Activated CD8-positive, alpha-beta T cell treated with anti-CD3 and anti-CD28 coated beads, Interleukin-2, amount 10 ng/mL, durations not matched to agents 7 days and 5 days (primary cell): ENCODE data around the gene TTC33. TPM values are rescaled to one million over a fixed set of nuclear protein-coding genes. Genes with fewer than 3 reads are reported as not detected.
A peak's percentile ranks its signal among the peaks of the same experiment; 100 is the strongest.

Experiments used
- ATAC-seq: fragments of 150-1000 bp; cut with Tn5 transposase; one replicate; pipeline ENCODE4 v1.10.0; 2021; ENCODE audit warnings: moderate library complexity
- CTCF ChIA-PET: fragments of 350-600 bp; sonication (Branson Sonifier 250); formaldehyde crosslinking; loops from one replicate; lab custom pipeline; 2021; ENCODE audit warnings: antibody characterized with exemption; lab: Charles Lee
- POLR2A ChIA-PET: fragments of 350-600 bp; sonication (Branson Sonifier 250); formaldehyde crosslinking; loops from one replicate; lab custom pipeline; 2021; ENCODE audit warnings: antibody characterized with exemption; lab: Charles Lee
- DNase-seq: peaks from one replicate; pipeline ENCODE4 v3.0.0-alpha.2; 2020
- H3K27ac Mint-ChIP-seq: one replicate; pipeline ENCODE4 v1.8.0; 2021; ENCODE audit warnings: mild to moderate bottlenecking, mixed read lengths
- H3K27me3 Mint-ChIP-seq: one replicate; pipeline ENCODE4 v1.8.0; 2021; ENCODE audit warnings: low read depth, mixed read lengths
- H3K36me3 Mint-ChIP-seq: one replicate; pipeline ENCODE4 v1.8.0; 2021; ENCODE audit warnings: low read depth, mixed read lengths
- H3K4me1 Mint-ChIP-seq: one replicate; pipeline ENCODE4 v1.8.0; 2021; ENCODE audit warnings: low read depth, mixed read lengths
- H3K4me3 Mint-ChIP-seq: one replicate; pipeline ENCODE4 v1.8.0; 2021; ENCODE audit warnings: mild to moderate bottlenecking, mixed read lengths
- H3K9me3 Mint-ChIP-seq: one replicate; pipeline ENCODE4 v1.8.0; 2022; ENCODE audit warnings: mixed read lengths; ENCODE audit not compliant: insufficient read depth
- total RNA-seq, 2 experiments: library from RNA; stranded (reverse); gene quantifications; one replicate each; pipeline ENCODE4 v1.2.3, GENCODE V29; 2021

Gene TTC33
- total RNA-seq, 2 experiments from 2014 or later, result 13.4 to 14.0 TPM

GRCh38 chr5:40678460-40679147, 77.2 kb downstream of the TTC33 start:
- POLR2A ChIA-PET, result interaction anchor here (0.6 to 6.6 kb wide), 8 partner anchors 9 to 272 kb away, joined by 3 to 60 read pairs (median 12); no protein-coding TSS in a partner anchor
- peaks cover 48% of the 10 kb centered on the region for H3K4me1 Mint-ChIP-seq
- H3K4me3 Mint-ChIP-seq, result peak overlapping the region; percentile 82
- H3K36me3 Mint-ChIP-seq, result peaks cover 35% of the 10 kb centered on the region
- ATAC-seq (no peak), DNase-seq (no peak)
- CTCF ChIA-PET, result interaction anchor here (1.9 kb wide), 1 partner anchor 25 kb away, joined by 5 read pairs; no protein-coding TSS in a partner anchor
- H3K9me3 Mint-ChIP-seq, result no peaks in the 10 kb centered on the region
- peak overlapping the region; percentile 91 for H3K27ac Mint-ChIP-seq
- H3K27me3 Mint-ChIP-seq, result no peaks in the 10 kb centered on the region

- CTCF ChIA-PET, result interaction anchor here (0.8 to 1.9 kb wide), 6 partner anchors 8 to 730 kb away, joined by 3 to 5 read pairs (median 4); no protein-coding TSS in a partner anchor
- H3K27me3 Mint-ChIP-seq, result no peaks in the 10 kb centered on the region
- peaks cover 54% of the 10 kb centered on the region for H3K4me1 Mint-ChIP-seq
- ATAC-seq, result no peak
- peaks cover 29% of the 10 kb centered on the region for H3K36me3 Mint-ChIP-seq
- H3K9me3 Mint-ChIP-seq, result no peaks in the 10 kb centered on the region
- POLR2A ChIA-PET, result interaction anchor here (0.6 to 5.3 kb wide), 6 partner anchors 13 to 1477 kb away, joined by 3 to 28 read pairs (median 4); no protein-coding TSS in a partner anchor
- H3K4me3 Mint-ChIP-seq, result peak overlapping the region; percentile 82
- DNase-seq, result no peak
- peak overlapping the region; percentile 60 for H3K27ac Mint-ChIP-seq
Observed at GRCh38 chr5:40678026-40678425, 77.7 kb downstream of the TTC33 start.

GRCh38 chr5:40677456-40677855, 78.3 kb downstream of the TTC33 start:
- Mint-ChIP-seq H3K27me3 (no peaks in the 10 kb centered on the region), H3K4me1 (peaks cover 60% of the 10 kb centered on the region), H3K36me3 (peaks cover 23% of the 10 kb centered on the region), H3K4me3 (peak overlapping the region; percentile 15), H3K9me3 (no peaks in the 10 kb centered on the region), H3K27ac (peak overlapping the region; percentile 45)
- ATAC-seq, result no peak
- no peak for DNase-seq
- ChIA-PET POLR2A (interaction anchor here (0.8 to 1.3 kb wide), 4 partner anchors 12 to 1476 kb away, joined by 3 to 8 read pairs (median 4); no protein-coding TSS in a partner anchor), CTCF (interaction anchor here (0.8 to 1.9 kb wide), 6 partner anchors 9 to 729 kb away, joined by 3 to 5 read pairs (median 4); no protein-coding TSS in a partner anchor)

- POLR2A ChIA-PET, result interaction anchor here (0.8 to 2.2 kb wide), 5 partner anchors 12 to 1475 kb away, joined by 3 to 13 read pairs (median 4); no protein-coding TSS in a partner anchor
- no peak for ATAC-seq
- Mint-ChIP-seq H3K27ac (peak overlapping the region; percentile 45), H3K4me3 (no peak overlapping the region), H3K27me3 (no peaks in the 10 kb centered on the region), H3K4me1 (peaks cover 62% of the 10 kb centered on the region), H3K9me3 (no peaks in the 10 kb centered on the region), H3K36me3 (peaks cover 17% of the 10 kb centered on the region)
- DNase-seq, result no peak
- CTCF ChIA-PET, result interaction anchor here (0.9 to 1.9 kb wide), 11 partner anchors 9 to 728 kb away, joined by 3 to 6 read pairs (median 3); no protein-coding TSS in a partner anchor
Observed at GRCh38 chr5:40676613-40677343, 79.0 kb downstream of the TTC33 start.

- ATAC-seq (no peak), DNase-seq (peak; percentile 42)
- POLR2A ChIA-PET, result interaction anchor here (0.6 to 2.2 kb wide), 5 partner anchors 14 to 287 kb away, joined by 3 to 13 read pairs (median 3); no protein-coding TSS in a partner anchor
- H3K36me3 Mint-ChIP-seq, result peaks cover 5% of the 10 kb centered on the region
- peaks cover 69% of the 10 kb centered on the region for H3K4me1 Mint-ChIP-seq
- no peaks in the 10 kb centered on the region for H3K27me3 Mint-ChIP-seq
- no peak overlapping the region for H3K4me3 Mint-ChIP-seq
- peak overlapping the region; percentile 58 for H3K27ac Mint-ChIP-seq
- CTCF ChIA-PET, result interaction anchor here (0.9 to 1.5 kb wide), 7 partner anchors 11 to 270 kb away, joined by 3 to 6 read pairs (median 3); no protein-coding TSS in a partner anchor
- H3K9me3 Mint-ChIP-seq, result no peaks in the 10 kb centered on the region
Observed at GRCh38 chr5:40675396-40676133, 80.2 kb downstream of the TTC33 start.

GRCh38 chr5:40674661-40675235, 81.0 kb downstream of the TTC33 start:
- no peaks in the 10 kb centered on the region for H3K27me3 Mint-ChIP-seq
- H3K27ac Mint-ChIP-seq, result peak overlapping the region; percentile 18
- POLR2A ChIA-PET, result interaction anchor here (0.9 to 2.2 kb wide), 2 partner anchors 20 to 286 kb away, joined by 4 to 13 read pairs; no protein-coding TSS in a partner anchor

GRCh38 chr5:40672425-40672824, 83.3 kb downstream of the TTC33 start:
- Mint-ChIP-seq H3K4me1 (peaks cover 73% of the 10 kb centered on the region), H3K4me3 (no peak overlapping the region), H3K36me3 (no peaks in the 10 kb centered on the region), H3K9me3 (no peaks in the 10 kb centered on the region), H3K27ac (no peak overlapping the region), H3K27me3 (peaks cover 1% of the 10 kb centered on the region)
- no peak for ATAC-seq
- ChIA-PET CTCF (interaction anchor here (1.4 kb wide), 2 partner anchors 23 to 273 kb away, joined by 3 to 4 read pairs; no protein-coding TSS in a partner anchor), POLR2A (interaction anchor here (0.7 kb wide), 1 partner anchor 211 kb away, joined by 3 read pairs; no protein-coding TSS in a partner anchor)
- no peak for DNase-seq

More at GRCh38 chr5:40674661-40675235, 81.0 kb downstream of the TTC33 start:
- DNase-seq (no peak), ATAC-seq (no peak)
- no peaks in the 10 kb centered on the region for H3K36me3 Mint-ChIP-seq
- CTCF ChIA-PET, result interaction anchor here (1.1 kb wide), 1 partner anchor 22 kb away, joined by 3 read pairs; no protein-coding TSS in a partner anchor
- H3K4me3 Mint-ChIP-seq, result no peak overlapping the region
- peaks cover 77% of the 10 kb centered on the region for H3K4me1 Mint-ChIP-seq
- H3K9me3 Mint-ChIP-seq, result no peaks in the 10 kb centered on the region

GRCh38 chr5:40669606-40670390, 86.0 kb downstream of the TTC33 start:
- POLR2A ChIA-PET, result interaction anchor here (0.7 to 2.9 kb wide), 2 partner anchors 9 to 16 kb away, joined by 3 to 18 read pairs; no protein-coding TSS in a partner anchor
- no peak overlapping the region for H3K4me3 Mint-ChIP-seq
- CTCF ChIA-PET, result interaction anchor here (0.9 to 1.5 kb wide), 7 partner anchors 16 to 269 kb away, joined by 3 to 5 read pairs (median 3); no protein-coding TSS in a partner anchor
- no peaks in the 10 kb centered on the region for H3K9me3 Mint-ChIP-seq
- DNase-seq (no peak), ATAC-seq (peak; percentile 29)
- no peak overlapping the region for H3K27ac Mint-ChIP-seq
- peaks cover 1% of the 10 kb centered on the region for H3K27me3 Mint-ChIP-seq
- peaks cover 47% of the 10 kb centered on the region for H3K4me1 Mint-ChIP-seq
- H3K36me3 Mint-ChIP-seq, result no peaks in the 10 kb centered on the region

- POLR2A ChIA-PET, result no interaction called here
- CTCF ChIA-PET, result no interaction called here
- ATAC-seq (no peak), DNase-seq (no peak)
- no peak overlapping the region for H3K4me3 Mint-ChIP-seq
- no peaks in the 10 kb centered on the region for H3K36me3 Mint-ChIP-seq
- no peak overlapping the region for H3K27ac Mint-ChIP-seq
- H3K9me3 Mint-ChIP-seq, result no peaks in the 10 kb centered on the region
- H3K4me1 Mint-ChIP-seq, result peaks cover 24% of the 10 kb centered on the region
- peaks cover 1% of the 10 kb centered on the region for H3K27me3 Mint-ChIP-seq
Observed at GRCh38 chr5:40667161-40667663, 88.5 kb downstream of the TTC33 start.

- Mint-ChIP-seq H3K4me3 (no peak overlapping the region), H3K27me3 (peaks cover 1% of the 10 kb centered on the region), H3K27ac (no peak overlapping the region), H3K9me3 (no peaks in the 10 kb centered on the region), H3K36me3 (no peaks in the 10 kb centered on the region), H3K4me1 (peaks cover 23% of the 10 kb centered on the region)
- ATAC-seq, result no peak
- DNase-seq, result no peak
- CTCF ChIA-PET, result no interaction called here
- POLR2A ChIA-PET, result no interaction called here
Observed at GRCh38 chr5:40666657-40667056, 89.1 kb downstream of the TTC33 start.
